ENCODE measurements around the gene GLS. TPM values are rescaled to one million over a fixed set of nuclear protein-coding genes. Genes with fewer than 3 reads are reported as not detected.

The GLS gene
- total RNA-seq, 1 donor from 2014 or later: 163 TPM

GRCh38 chr2:190903693-190904450 is 23.3 kb downstream of the GLS start:
- H3K4me1 ChIP-seq (ENCODE audit: control insufficient read depth in 3 of 3, insufficient read depth in 3 of 3, low read length in 3 of 3): no peaks in the 10 kb centered on the region
- H3K4me3 ChIP-seq (ENCODE audit: low read length in 3 of 3): no peak overlapping the region
- H3K9me3 ChIP-seq (ENCODE audit: control insufficient read depth in 3 of 3, low read length in 3 of 3): no peaks in the 10 kb centered on the region
- no peaks in the 10 kb centered on the region for H3K27me3 ChIP-seq (ENCODE audit: control insufficient read depth in 3 of 3, insufficient read depth in 3 of 3, low read length in 3 of 3)
- H3K27ac ChIP-seq (ENCODE audit: low read depth, low read length): no peak overlapping the region
- H3K9ac ChIP-seq (ENCODE audit: low read depth in 1 of 3, low read length in 3 of 3): no peak overlapping the region
- peaks cover 9 to 20% (median 13%) of the 10 kb centered on the region in 3 donors for H3K36me3 ChIP-seq (ENCODE audit: control insufficient read depth in 3 of 3, insufficient read depth in 3 of 3, low read length in 3 of 3)

- Histone ChIP-seq H3K9ac (ENCODE audit: low read depth in 1 of 3, low read length in 3 of 3) (no peak overlapping the region), H3K36me3 (ENCODE audit: control insufficient read depth in 3 of 3, insufficient read depth in 3 of 3, low read length in 3 of 3) (peaks cover 9 to 20% (median 13%) of the 10 kb centered on the region in 3 donors), H3K27ac (ENCODE audit: low read depth, low read length) (no peak overlapping the region)
Observed at GRCh38 chr2:190904640-190905261, 24.1 kb downstream of the GLS start.

GRCh38 chr2:190908532-190908931 is 27.9 kb downstream of the GLS start:
- no peaks in the 10 kb centered on the region for H3K4me1 ChIP-seq (ENCODE audit: control insufficient read depth in 3 of 3, insufficient read depth in 3 of 3, low read length in 3 of 3)
- peaks cover 2 to 12% (median 3%) of the 10 kb centered on the region in 3 donors for H3K36me3 ChIP-seq (ENCODE audit: control insufficient read depth in 3 of 3, insufficient read depth in 3 of 3, low read length in 3 of 3)
- H3K9me3 ChIP-seq (ENCODE audit: control insufficient read depth in 3 of 3, low read length in 3 of 3): no peaks in the 10 kb centered on the region
- no peak overlapping the region for H3K4me3 ChIP-seq (ENCODE audit: low read length in 3 of 3)
- H3K9ac ChIP-seq (ENCODE audit: low read depth in 1 of 3, low read length in 3 of 3): no peak overlapping the region
- no peaks in the 10 kb centered on the region for H3K27me3 ChIP-seq (ENCODE audit: control insufficient read depth in 3 of 3, insufficient read depth in 3 of 3, low read length in 3 of 3)
- no peak overlapping the region for H3K27ac ChIP-seq (ENCODE audit: low read depth, low read length)

More at GRCh38 chr2:190904640-190905261, 24.1 kb downstream of the GLS start:
- Histone ChIP-seq H3K27me3 (ENCODE audit: control insufficient read depth in 3 of 3, insufficient read depth in 3 of 3, low read length in 3 of 3) (no peaks in the 10 kb centered on the region), H3K4me1 (ENCODE audit: control insufficient read depth in 3 of 3, insufficient read depth in 3 of 3, low read length in 3 of 3) (no peaks in the 10 kb centered on the region), H3K4me3 (ENCODE audit: low read length in 3 of 3) (no peak overlapping the region), H3K9me3 (ENCODE audit: control insufficient read depth in 3 of 3, low read length in 3 of 3) (no peaks in the 10 kb centered on the region)

- H3K9me3 ChIP-seq (ENCODE audit: control insufficient read depth in 3 of 3, low read length in 3 of 3): no peaks in the 10 kb centered on the region
- no peak overlapping the region for H3K9ac ChIP-seq (ENCODE audit: low read depth in 1 of 3, low read length in 3 of 3)
- H3K4me3 ChIP-seq (ENCODE audit: low read length in 3 of 3): no peak overlapping the region
- no peak overlapping the region for H3K27ac ChIP-seq (ENCODE audit: low read depth, low read length)
- H3K36me3 ChIP-seq (ENCODE audit: control insufficient read depth in 3 of 3, insufficient read depth in 3 of 3, low read length in 3 of 3): peaks cover 2 to 6% (median 3%) of the 10 kb centered on the region in 3 donors
- no peaks in the 10 kb centered on the region for H3K27me3 ChIP-seq (ENCODE audit: control insufficient read depth in 3 of 3, insufficient read depth in 3 of 3, low read length in 3 of 3)
- no peaks in the 10 kb centered on the region for H3K4me1 ChIP-seq (ENCODE audit: control insufficient read depth in 3 of 3, insufficient read depth in 3 of 3, low read length in 3 of 3)
Observed at GRCh38 chr2:190909680-190910079, 29.1 kb downstream of the GLS start.

- Histone ChIP-seq H3K4me3 (ENCODE audit: low read length in 3 of 3) (no peak overlapping the region), H3K9ac (ENCODE audit: low read depth in 1 of 3, low read length in 3 of 3) (no peak overlapping the region), H3K27ac (ENCODE audit: low read depth, low read length) (no peak overlapping the region), H3K9me3 (ENCODE audit: control insufficient read depth in 3 of 3, low read length in 3 of 3) (no peaks in the 10 kb centered on the region), H3K36me3 (ENCODE audit: control insufficient read depth in 3 of 3, insufficient read depth in 3 of 3, low read length in 3 of 3) (peaks cover 0 to 6% (median 0%) of the 10 kb centered on the region in 3 donors), H3K27me3 (ENCODE audit: control insufficient read depth in 3 of 3, insufficient read depth in 3 of 3, low read length in 3 of 3) (no peaks in the 10 kb centered on the region), H3K4me1 (ENCODE audit: control insufficient read depth in 3 of 3, insufficient read depth in 3 of 3, low read length in 3 of 3) (no peaks in the 10 kb centered on the region)
Observed at GRCh38 chr2:190910341-190911136, 29.9 kb downstream of the GLS start.

GRCh38 chr2:190911813-190912212 is 31.2 kb downstream of the GLS start:
- Histone ChIP-seq H3K27me3 (ENCODE audit: control insufficient read depth in 3 of 3, insufficient read depth in 3 of 3, low read length in 3 of 3) (no peaks in the 10 kb centered on the region), H3K4me1 (ENCODE audit: control insufficient read depth in 3 of 3, insufficient read depth in 3 of 3, low read length in 3 of 3) (no peaks in the 10 kb centered on the region), H3K9ac (ENCODE audit: low read depth in 1 of 3, low read length in 3 of 3) (no peak overlapping the region), H3K27ac (ENCODE audit: low read depth, low read length) (no peak overlapping the region), H3K4me3 (ENCODE audit: low read length in 3 of 3) (no peak overlapping the region), H3K36me3 (ENCODE audit: control insufficient read depth in 3 of 3, insufficient read depth in 3 of 3, low read length in 3 of 3) (peaks cover 0 to 7% (median 2%) of the 10 kb centered on the region in 3 donors), H3K9me3 (ENCODE audit: control insufficient read depth in 3 of 3, low read length in 3 of 3) (no peaks in the 10 kb centered on the region)

- Histone ChIP-seq H3K4me1 (ENCODE audit: control insufficient read depth in 3 of 3, insufficient read depth in 3 of 3, low read length in 3 of 3) (no peaks in the 10 kb centered on the region), H3K27me3 (ENCODE audit: control insufficient read depth in 3 of 3, insufficient read depth in 3 of 3, low read length in 3 of 3) (no peaks in the 10 kb centered on the region), H3K27ac (ENCODE audit: low read depth, low read length) (no peak overlapping the region), H3K36me3 (ENCODE audit: control insufficient read depth in 3 of 3, insufficient read depth in 3 of 3, low read length in 3 of 3) (peaks cover 0 to 15% (median 6%) of the 10 kb centered on the region in 3 donors), H3K9me3 (ENCODE audit: control insufficient read depth in 3 of 3, low read length in 3 of 3) (no peaks in the 10 kb centered on the region), H3K9ac (ENCODE audit: low read depth in 1 of 3, low read length in 3 of 3) (no peak overlapping the region), H3K4me3 (ENCODE audit: low read length in 3 of 3) (no peak overlapping the region)
Observed at GRCh38 chr2:190912726-190913125, 32.1 kb downstream of the GLS start.

- Histone ChIP-seq H3K9ac (ENCODE audit: low read depth in 1 of 3, low read length in 3 of 3) (no peak overlapping the region), H3K9me3 (ENCODE audit: control insufficient read depth in 3 of 3, low read length in 3 of 3) (no peaks in the 10 kb centered on the region), H3K4me1 (ENCODE audit: control insufficient read depth in 3 of 3, insufficient read depth in 3 of 3, low read length in 3 of 3) (no peaks in the 10 kb centered on the region), H3K27ac (ENCODE audit: low read depth, low read length) (no peak overlapping the region), H3K4me3 (ENCODE audit: low read length in 3 of 3) (no peak overlapping the region), H3K36me3 (ENCODE audit: control insufficient read depth in 3 of 3, insufficient read depth in 3 of 3, low read length in 3 of 3) (peaks cover 0 to 20% (median 6%) of the 10 kb centered on the region in 3 donors), H3K27me3 (ENCODE audit: control insufficient read depth in 3 of 3, insufficient read depth in 3 of 3, low read length in 3 of 3) (no peaks in the 10 kb centered on the region)
Observed at GRCh38 chr2:190913725-190914124, 33.1 kb downstream of the GLS start.

- H3K36me3 ChIP-seq (ENCODE audit: control insufficient read depth in 3 of 3, insufficient read depth in 3 of 3, low read length in 3 of 3): peaks cover 0 to 24% (median 6%) of the 10 kb centered on the region in 3 donors
- no peak overlapping the region for H3K4me3 ChIP-seq (ENCODE audit: low read length in 3 of 3)
- H3K27ac ChIP-seq (ENCODE audit: low read depth, low read length): no peak overlapping the region
- H3K4me1 ChIP-seq (ENCODE audit: control insufficient read depth in 3 of 3, insufficient read depth in 3 of 3, low read length in 3 of 3): no peaks in the 10 kb centered on the region
- no peaks in the 10 kb centered on the region for H3K27me3 ChIP-seq (ENCODE audit: control insufficient read depth in 3 of 3, insufficient read depth in 3 of 3, low read length in 3 of 3)
- H3K9ac ChIP-seq (ENCODE audit: low read depth in 1 of 3, low read length in 3 of 3): no peak overlapping the region
- no peaks in the 10 kb centered on the region for H3K9me3 ChIP-seq (ENCODE audit: control insufficient read depth in 3 of 3, low read length in 3 of 3)
Observed at GRCh38 chr2:190916829-190917228, 36.2 kb downstream of the GLS start.

Measured in skeletal muscle tissue (tissue), 4 donors.